ENCODE measurements around the gene FLNC. TPM values are rescaled to one million over a fixed set of nuclear protein-coding genes. Genes with fewer than 3 reads are reported as not detected.

FLNC gene
- total RNA-seq, 1 experiment from 2014 or later = 0.42 TPM

- no TSS peak for BruUV-seq (replicated peaks)
- no peak overlapping the region for H3K27ac Mint-ChIP-seq (ENCODE audit: unreplicated experiment)
- CTCF ChIA-PET = no interaction called here
- no peak for DNase-seq
- H3K4me1 Mint-ChIP-seq (ENCODE audit: low read depth, unreplicated experiment) = peaks cover 9% of the 10 kb centered on the region
- H3K27me3 Mint-ChIP-seq (ENCODE audit: unreplicated experiment) = no peaks in the 10 kb centered on the region
- no peaks in the 10 kb centered on the region for H3K9me3 Mint-ChIP-seq (ENCODE audit: low read depth, unreplicated experiment)
- H3K36me3 Mint-ChIP-seq (ENCODE audit: insufficient read depth, unreplicated experiment) = no peaks in the 10 kb centered on the region
- H3K4me3 Mint-ChIP-seq (ENCODE audit: low read depth, unreplicated experiment) = no peak overlapping the region
- TF ChIP-seq CTCF (IDR thresholded peaks at IDR 0.05; ENCODE audit: unreplicated experiment) = no peak
- intact Hi-C loops (cut with micrococcal nuclease; ENCODE audit: unreplicated experiment) = no loop called here
Observed at GRCh38 chr7:128845987-128846386, 15.8 kb downstream of the FLNC start.

GRCh38 chr7:128846781-128847444, 16.7 kb downstream of the FLNC start:
- intact Hi-C loops (cut with micrococcal nuclease; ENCODE audit: unreplicated experiment) = no loop called here
- Mint-ChIP-seq H3K4me3 (ENCODE audit: low read depth, unreplicated experiment) (no peak overlapping the region), H3K9me3 (ENCODE audit: low read depth, unreplicated experiment) (no peaks in the 10 kb centered on the region), H3K36me3 (ENCODE audit: insufficient read depth, unreplicated experiment) (no peaks in the 10 kb centered on the region), H3K27ac (ENCODE audit: unreplicated experiment) (no peak overlapping the region), H3K27me3 (ENCODE audit: unreplicated experiment) (no peaks in the 10 kb centered on the region), H3K4me1 (ENCODE audit: low read depth, unreplicated experiment) (peaks cover 9% of the 10 kb centered on the region)
- no peak for TF ChIP-seq CTCF (IDR thresholded peaks at IDR 0.05; ENCODE audit: unreplicated experiment)
- no TSS peak for BruUV-seq (replicated peaks)
- CTCF ChIA-PET = no interaction called here
- no peak for DNase-seq

- intact Hi-C loops (cut with micrococcal nuclease; ENCODE audit: unreplicated experiment) = no loop called here
- Mint-ChIP-seq H3K4me3 (ENCODE audit: low read depth, unreplicated experiment) (no peak overlapping the region), H3K36me3 (ENCODE audit: insufficient read depth, unreplicated experiment) (no peaks in the 10 kb centered on the region), H3K4me1 (ENCODE audit: low read depth, unreplicated experiment) (peaks cover 9% of the 10 kb centered on the region), H3K9me3 (ENCODE audit: low read depth, unreplicated experiment) (no peaks in the 10 kb centered on the region), H3K27me3 (ENCODE audit: unreplicated experiment) (no peaks in the 10 kb centered on the region), H3K27ac (ENCODE audit: unreplicated experiment) (no peak overlapping the region)
- no TSS peak for BruUV-seq (replicated peaks)
- CTCF ChIA-PET = interaction anchor here (0.6 kb wide), 1 partner anchor 102 kb away, joined by 3 read pairs; no protein-coding TSS in a partner anchor
- no peak for TF ChIP-seq CTCF (IDR thresholded peaks at IDR 0.05; ENCODE audit: unreplicated experiment)
- DNase-seq = no peak
Observed at GRCh38 chr7:128847721-128848211, 17.6 kb downstream of the FLNC start.

- H3K36me3 Mint-ChIP-seq (ENCODE audit: insufficient read depth, unreplicated experiment) = no peaks in the 10 kb centered on the region
- peaks cover 9% of the 10 kb centered on the region for H3K4me1 Mint-ChIP-seq (ENCODE audit: low read depth, unreplicated experiment)
- intact Hi-C loops (cut with micrococcal nuclease; ENCODE audit: unreplicated experiment) = no loop called here
- peaks cover 4% of the 10 kb centered on the region for H3K27me3 Mint-ChIP-seq (ENCODE audit: unreplicated experiment)
- H3K4me3 Mint-ChIP-seq (ENCODE audit: low read depth, unreplicated experiment) = no peak overlapping the region
- no peak for TF ChIP-seq CTCF (IDR thresholded peaks at IDR 0.05; ENCODE audit: unreplicated experiment)
- no peaks in the 10 kb centered on the region for H3K9me3 Mint-ChIP-seq (ENCODE audit: low read depth, unreplicated experiment)
- DNase-seq = no peak
- CTCF ChIA-PET = interaction anchor here (0.6 kb wide), 1 partner anchor 103 kb away, joined by 3 read pairs; no protein-coding TSS in a partner anchor
- no peak overlapping the region for H3K27ac Mint-ChIP-seq (ENCODE audit: unreplicated experiment)
- BruUV-seq (replicated peaks) = no TSS peak
Observed at GRCh38 chr7:128848289-128849155, 18.3 kb downstream of the FLNC start.
